ENCODE results near the gene MMP28.

Gene MMP28

DNA sequence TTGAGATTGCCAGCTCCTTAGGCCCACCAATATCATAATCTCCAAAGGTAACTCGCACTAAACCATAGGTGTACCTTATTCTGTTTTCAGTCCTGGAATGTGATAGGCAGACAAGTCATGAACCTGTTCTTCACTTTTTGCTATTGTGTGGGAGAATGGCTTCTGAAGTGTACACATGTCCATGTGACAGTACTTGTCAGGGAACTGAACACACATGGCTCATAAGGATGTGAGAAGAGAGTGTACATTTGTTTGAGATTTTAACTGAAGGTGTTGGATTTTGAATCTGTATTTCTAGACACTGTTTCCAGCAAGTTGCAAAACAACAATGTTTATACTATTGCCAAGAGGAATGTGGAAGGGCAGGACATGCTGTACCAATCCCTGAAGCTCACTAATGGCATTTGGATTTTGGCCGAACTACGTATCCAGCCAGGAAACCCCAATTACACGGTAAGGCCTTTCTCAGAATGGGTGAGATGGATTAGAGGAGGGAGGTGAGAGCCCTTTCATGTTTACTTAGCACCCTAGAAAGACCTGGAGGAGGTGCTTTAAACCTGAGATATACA lies 78.5 kb downstream of the MMP28 start:
- no peak for DNase-seq

DNA sequence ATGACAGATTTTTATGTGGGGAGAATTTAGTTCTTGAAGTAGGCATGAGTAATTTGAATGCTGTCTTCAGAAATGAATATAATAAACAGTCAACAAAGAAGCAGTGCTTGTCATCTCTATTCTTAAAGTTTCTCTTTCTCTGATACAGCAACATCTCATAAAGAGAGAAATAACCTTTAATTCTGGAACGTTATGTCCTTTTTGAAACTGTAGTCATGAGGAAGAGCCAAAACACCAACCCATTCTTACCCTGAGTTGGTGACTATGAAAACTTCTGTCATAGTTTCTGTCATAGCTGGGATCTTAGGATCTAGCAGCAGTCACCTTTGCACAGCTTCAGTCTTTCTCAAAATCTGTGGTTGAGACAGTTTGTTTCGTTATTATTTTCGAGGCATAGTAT lies 79.3 kb downstream of the MMP28 start:
- no peak for DNase-seq

All from CD4-positive, alpha-beta T cell treated with Interleukin-17A for 4 hours (primary cell).